BE2C (cell line): ENCODE measurements around the gene ATP1A1.
A peak's percentile ranks its signal among the peaks of the same experiment; 100 is the strongest.

Experiments used
- DNase-seq: peaks from one replicate; pipeline ENCODE4 v3.0.0-alpha.2; 2020
- H3K27me3 ChIP-seq: fragments of 250-450 bp; sonication (Bioruptor Pico); 2 replicates; pipeline ENCODE4 v1.5.1; 2020; ENCODE audit warnings: mild to moderate bottlenecking
- H3K36me3 ChIP-seq: fragments of 250-450 bp; sonication (Bioruptor Pico); 2 replicates; pipeline ENCODE4 v1.5.1; 2020; ENCODE audit warnings: mild to moderate bottlenecking
- H3K4me1 ChIP-seq: fragments of 250-450 bp; sonication (Bioruptor Pico); 2 replicates; pipeline ENCODE4 v1.5.1; 2020
- H3K4me3 ChIP-seq: 2 replicates; pipeline ENCODE4 v1.5.1; 2011; ENCODE audit warnings: low read depth, low read length
- H3K9me3 ChIP-seq: fragments of 250-450 bp; sonication (Bioruptor Pico); 2 replicates; pipeline ENCODE4 v1.5.1; 2020
- TF ChIP-seq, protein P1 (sequence below): IDR thresholded peaks from 2 replicates; pipeline ENCODE4 v1.5.1; 2012; ENCODE audit warnings: mild to moderate bottlenecking, low read depth, low read length

Gene ATP1A1

DNA sequence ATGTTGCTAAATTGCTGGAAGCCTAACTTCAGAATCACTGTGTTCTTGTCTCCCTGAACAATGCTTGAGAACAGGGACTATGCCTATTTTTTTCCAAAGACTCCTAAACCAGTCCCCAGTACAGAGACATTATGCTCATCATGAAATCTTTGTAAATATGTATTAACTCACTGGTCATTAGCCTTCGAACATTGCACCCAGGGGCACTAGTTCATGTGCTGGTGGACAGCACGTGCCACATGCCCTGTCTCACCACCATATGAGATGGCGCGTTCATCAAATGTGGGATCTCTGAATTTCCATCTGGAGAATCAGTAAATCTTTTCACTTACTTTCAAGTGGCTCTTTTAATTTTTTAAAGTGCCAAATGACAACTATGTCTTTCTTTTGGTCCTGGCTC lies 11.0 kb upstream of the ATP1A1 start:
- TF ChIP-seq, protein P1, sequence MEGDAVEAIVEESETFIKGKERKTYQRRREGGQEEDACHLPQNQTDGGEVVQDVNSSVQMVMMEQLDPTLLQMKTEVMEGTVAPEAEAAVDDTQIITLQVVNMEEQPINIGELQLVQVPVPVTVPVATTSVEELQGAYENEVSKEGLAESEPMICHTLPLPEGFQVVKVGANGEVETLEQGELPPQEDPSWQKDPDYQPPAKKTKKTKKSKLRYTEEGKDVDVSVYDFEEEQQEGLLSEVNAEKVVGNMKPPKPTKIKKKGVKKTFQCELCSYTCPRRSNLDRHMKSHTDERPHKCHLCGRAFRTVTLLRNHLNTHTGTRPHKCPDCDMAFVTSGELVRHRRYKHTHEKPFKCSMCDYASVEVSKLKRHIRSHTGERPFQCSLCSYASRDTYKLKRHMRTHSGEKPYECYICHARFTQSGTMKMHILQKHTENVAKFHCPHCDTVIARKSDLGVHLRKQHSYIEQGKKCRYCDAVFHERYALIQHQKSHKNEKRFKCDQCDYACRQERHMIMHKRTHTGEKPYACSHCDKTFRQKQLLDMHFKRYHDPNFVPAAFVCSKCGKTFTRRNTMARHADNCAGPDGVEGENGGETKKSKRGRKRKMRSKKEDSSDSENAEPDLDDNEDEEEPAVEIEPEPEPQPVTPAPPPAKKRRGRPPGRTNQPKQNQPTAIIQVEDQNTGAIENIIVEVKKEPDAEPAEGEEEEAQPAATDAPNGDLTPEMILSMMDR, result no peak
- peaks cover 20% of the 10 kb centered on the region for H3K4me1 ChIP-seq
- no peaks in the 10 kb centered on the region for H3K36me3 ChIP-seq
- no peaks in the 10 kb centered on the region for H3K9me3 ChIP-seq
- no peak for DNase-seq
- H3K27me3 ChIP-seq, result no peaks in the 10 kb centered on the region
- no peak overlapping the region for H3K4me3 ChIP-seq

DNA sequence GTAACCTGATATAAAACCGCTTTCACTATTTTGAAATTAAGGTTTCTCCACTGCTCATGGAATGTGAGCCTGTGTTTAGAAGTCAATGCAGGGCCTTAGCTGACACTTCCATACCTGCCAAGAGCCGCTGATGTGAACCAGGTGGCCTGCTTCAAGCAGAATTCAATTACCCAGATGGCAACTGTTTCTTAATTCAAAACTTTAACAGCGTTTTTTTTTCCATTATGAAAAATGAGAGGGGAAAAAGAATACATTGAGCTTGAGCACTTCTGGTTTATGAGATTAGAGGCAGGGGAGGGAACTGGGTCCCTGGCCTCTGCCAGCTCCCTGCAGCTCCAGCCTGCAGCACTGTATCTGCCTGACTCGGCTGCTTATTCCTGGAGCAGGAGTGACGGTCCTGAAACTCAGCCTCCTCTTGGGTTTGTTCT lies 7.7 kb upstream of the ATP1A1 start:
- Histone ChIP-seq H3K4me3 (peak overlapping the region; percentile 38), H3K9me3 (no peaks in the 10 kb centered on the region), H3K27me3 (no peaks in the 10 kb centered on the region), H3K36me3 (no peaks in the 10 kb centered on the region), H3K4me1 (peaks cover 21% of the 10 kb centered on the region)
- peak; percentile 82 for DNase-seq
- TF ChIP-seq, protein P1, result no peak

DNA sequence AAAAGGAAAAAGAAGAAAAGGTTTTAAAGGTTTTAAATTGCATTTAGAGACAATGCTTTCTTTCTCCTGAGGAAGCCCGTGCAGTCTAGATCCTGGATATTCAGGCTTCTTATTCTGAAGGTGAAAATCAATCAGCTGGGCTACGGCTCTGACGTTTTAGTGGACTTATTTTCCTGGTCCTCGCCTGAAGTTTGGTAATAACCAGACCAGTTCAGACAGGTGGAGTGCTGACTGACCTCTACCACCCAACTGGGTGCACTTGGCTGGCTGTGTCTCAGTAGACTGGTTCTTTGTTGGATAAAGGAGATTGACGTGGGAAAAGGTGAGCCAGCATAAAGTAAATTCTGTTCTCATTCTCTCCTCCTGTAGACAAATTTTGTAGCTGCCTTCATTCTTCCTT lies 7.2 kb upstream of the ATP1A1 start:
- peak overlapping the region; percentile 38 for H3K4me3 ChIP-seq
- no peaks in the 10 kb centered on the region for H3K27me3 ChIP-seq
- H3K4me1 ChIP-seq, result peaks cover 21% of the 10 kb centered on the region
- no peaks in the 10 kb centered on the region for H3K36me3 ChIP-seq
- DNase-seq, result peak; percentile 26
- TF ChIP-seq, protein P1, result no peak
- no peaks in the 10 kb centered on the region for H3K9me3 ChIP-seq

DNA sequence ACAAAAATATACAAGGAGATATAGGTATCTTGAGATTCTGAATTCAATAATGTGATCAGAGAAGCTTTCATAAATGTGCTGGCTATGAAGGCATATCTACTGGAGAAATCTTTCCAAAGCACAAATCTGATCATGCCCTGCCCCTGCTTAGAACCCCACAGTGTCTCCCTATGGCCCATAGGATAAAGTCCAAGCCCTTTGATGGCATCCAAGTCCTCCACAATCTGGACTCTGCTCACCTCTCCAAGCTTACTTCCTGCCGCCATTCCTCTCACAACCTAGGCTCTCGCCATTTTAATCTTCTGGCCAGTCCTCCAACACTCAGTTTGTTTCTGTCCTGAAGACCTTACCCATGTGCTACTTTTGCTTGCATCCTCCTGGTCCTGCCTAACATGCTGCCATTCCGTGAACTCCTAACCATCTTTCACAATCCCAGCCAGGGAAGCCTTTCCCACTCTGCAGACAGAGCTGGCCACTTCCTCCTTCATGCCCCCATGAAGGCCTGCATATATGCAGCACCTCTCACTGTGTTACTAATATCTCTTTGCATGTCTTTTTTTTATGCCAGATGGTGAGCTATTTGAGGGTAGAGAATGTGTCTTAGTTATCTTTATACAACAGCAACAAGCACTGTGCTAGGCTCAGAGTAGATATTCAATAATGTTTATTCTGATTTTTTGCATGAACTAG lies 5.6 kb upstream of the ATP1A1 start:
- H3K36me3 ChIP-seq, result no peaks in the 10 kb centered on the region
- no peaks in the 10 kb centered on the region for H3K9me3 ChIP-seq
- peaks cover 21% of the 10 kb centered on the region for H3K4me1 ChIP-seq
- H3K4me3 ChIP-seq, result no peak overlapping the region
- no peak for DNase-seq
- TF ChIP-seq, protein P1, result no peak
- H3K27me3 ChIP-seq, result no peaks in the 10 kb centered on the region

DNA sequence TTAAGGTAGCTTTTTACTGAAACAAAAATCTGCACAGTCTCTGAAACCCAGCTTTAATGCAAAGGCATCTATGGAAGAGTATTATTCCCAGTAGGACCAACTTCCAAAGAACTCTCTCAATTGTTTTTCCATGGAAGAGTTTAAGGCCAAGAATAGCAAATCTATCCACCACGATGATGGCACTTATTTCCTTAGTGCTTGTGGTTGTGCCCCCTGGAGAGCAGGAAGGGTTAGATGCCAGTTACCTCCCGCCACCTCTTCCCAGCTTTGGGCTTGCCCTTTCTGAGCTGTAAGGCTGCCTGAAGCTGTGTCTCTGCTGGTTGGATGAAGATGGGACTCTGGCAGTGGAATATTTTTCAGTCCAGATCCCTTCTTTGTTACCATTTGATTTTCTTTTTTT lies 4.8 kb upstream of the ATP1A1 start:
- H3K36me3 ChIP-seq, result no peaks in the 10 kb centered on the region
- no peaks in the 10 kb centered on the region for H3K27me3 ChIP-seq
- TF ChIP-seq, protein P1, result no peak
- H3K4me1 ChIP-seq, result peaks cover 21% of the 10 kb centered on the region
- H3K4me3 ChIP-seq, result no peak overlapping the region
- DNase-seq, result no peak
- H3K9me3 ChIP-seq, result no peaks in the 10 kb centered on the region

DNA sequence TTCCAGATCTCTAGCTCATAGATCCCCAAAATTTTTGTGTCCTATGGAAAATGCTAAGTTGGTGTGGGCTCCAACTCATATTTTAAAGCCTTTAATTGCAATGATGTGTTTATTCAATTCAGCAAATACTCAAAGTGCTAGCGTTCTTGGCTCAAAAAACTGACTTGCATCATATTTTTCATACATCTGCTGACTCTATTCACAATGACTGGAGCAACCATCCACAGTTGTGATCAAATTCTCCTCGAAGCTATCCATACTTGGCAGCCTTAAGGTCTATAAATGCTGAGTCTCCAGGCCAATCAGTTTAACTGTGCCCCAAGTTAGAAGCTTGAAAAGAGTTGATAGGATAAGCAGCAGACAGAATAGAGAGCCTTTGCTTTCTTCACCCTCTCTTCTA lies 2.9 kb upstream of the ATP1A1 start:
- H3K4me1 ChIP-seq, result peaks cover 13% of the 10 kb centered on the region
- no peak overlapping the region for H3K4me3 ChIP-seq
- peaks cover 5% of the 10 kb centered on the region; the same call in 1 of the 2 replicates for H3K36me3 ChIP-seq
- H3K27me3 ChIP-seq, result no peaks in the 10 kb centered on the region
- H3K9me3 ChIP-seq, result no peaks in the 10 kb centered on the region
- DNase-seq, result no peak
- TF ChIP-seq, protein P1, result no peak
